PFSK-1 (cell line): ENCODE measurements around the gene NAT16.

Source experiments
- FOXP2 ChIP-seq: optimal IDR thresholded peaks from 2 replicates; pipeline ENCODE3; 2011; ENCODE audit warnings: borderline replicate concordance, control low read depth, inconsistent platforms; ENCODE audit not compliant: insufficient read depth; ENCODE audit errors: extremely low read length, extremely low read depth
- POLR2AphosphoS5 ChIP-seq: IDR thresholded peaks from 2 replicates; pipeline ENCODE4 v1.6.1; 2012; ENCODE audit warnings: low read depth, mild to moderate bottlenecking, control low read depth, low read length, moderate library complexity
- REST ChIP-seq, 2 experiments: IDR thresholded peaks; 2 replicates each; pipeline versions ENCODE4 v1.6.1 to v1.8.0; 2011 to 2012; ENCODE audit warnings: low read depth in 2 of 2, low read length in 2 of 2, control low read depth in 1 of 2, inconsistent platforms in 1 of 2, mild to moderate bottlenecking in 1 of 2, moderate library complexity in 1 of 2; ENCODE audit not compliant: insufficient read depth in 1 of 2
- SIN3A ChIP-seq: IDR thresholded peaks from 2 replicates; pipeline ENCODE4 v1.6.1; 2012; ENCODE audit warnings: mild to moderate bottlenecking, low read length, moderate library complexity, borderline replicate concordance; ENCODE audit not compliant: insufficient read depth
- TAF1 ChIP-seq: IDR thresholded peaks from 2 replicates; pipeline ENCODE4 v1.6.1; 2012; ENCODE audit warnings: low read length, control low read depth, borderline replicate concordance; ENCODE audit not compliant: insufficient read depth

The NAT16 gene

GRCh38 chr7:101171442-101171837, 8.7 kb downstream of the NAT16 start:
- TF ChIP-seq POLR2AphosphoS5 (no peak), FOXP2 (no peak), TAF1 (no peak), SIN3A (no peak), REST (IDR thresholded peaks at IDR 0.05; ENCODE audit: insufficient read depth in 1 of 2, low read depth in 2 of 2, low read length in 2 of 2) (no peak)

GRCh38 chr7:101170617-101171441, 9.3 kb downstream of the NAT16 start:
- TF ChIP-seq SIN3A = no peak
- TF ChIP-seq POLR2AphosphoS5 = no peak
- no peak for TF ChIP-seq FOXP2
- no peak for TF ChIP-seq TAF1
- TF ChIP-seq REST (IDR thresholded peaks at IDR 0.05; ENCODE audit: insufficient read depth in 1 of 2, low read depth in 2 of 2, low read length in 2 of 2) = no peak

GRCh38 chr7:101169838-101170551, 10.1 kb downstream of the NAT16 start:
- TF ChIP-seq TAF1 (0 out of 2 replicates have a peak, but pooled peaks have one; percentile 58), FOXP2 (no peak), REST (IDR thresholded peaks at IDR 0.05; ENCODE audit: insufficient read depth in 1 of 2, low read depth in 2 of 2, low read length in 2 of 2) (no peak), SIN3A (peak; percentile 49; the same call in 1 of the 2 replicates), POLR2AphosphoS5 (peak; percentile 58; the same call in 1 of the 2 replicates)

- TF ChIP-seq REST (IDR thresholded peaks at IDR 0.05; ENCODE audit: insufficient read depth in 1 of 2, low read depth in 2 of 2, low read length in 2 of 2) (no peak), POLR2AphosphoS5 (peak; percentile 14; the same call in 1 of the 2 replicates)
Measured at GRCh38 chr7:101169110-101169837, 10.8 kb downstream of the NAT16 start.
